B cell (primary cell): ENCODE results near the gene IGF2BP3. TPM values are rescaled to one million over a fixed set of nuclear protein-coding genes. Genes with fewer than 3 reads are reported as not detected.
A peak's percentile ranks its signal among the peaks of the same experiment; 100 is the strongest.

Source experiments
- ATAC-seq: fragments of 200-7000 bp; cut with Tn5 transposase; one replicate; pipeline ENCODE4 v1.10.0; 2021; ENCODE audit warnings: low read depth, mild to moderate bottlenecking, moderate number of reproducible peaks, moderate library complexity
- CTCF ChIA-PET: fragments of 350-600 bp; sonication (Branson Sonifier 250); formaldehyde crosslinking; loops from one replicate; lab custom pipeline; 2021; ENCODE audit warnings: antibody characterized with exemption, inconsistent platforms; lab: Charles Lee
- POLR2A ChIA-PET: fragments of 350-600 bp; sonication (Branson Sonifier 250); formaldehyde crosslinking; loops from one replicate; lab custom pipeline; 2021; ENCODE audit warnings: antibody characterized with exemption; lab: Charles Lee
- DNase-seq: peaks from one replicate; pipeline ENCODE4 v3.0.0; 2013
- H2AFZ ChIP-seq: 2 replicates; pipeline ENCODE4 v1.6.1; 2012; ENCODE audit warnings: mild to moderate bottlenecking, low read depth, low read length; ENCODE audit not compliant: insufficient read depth, poor library complexity, severe bottlenecking
- H3K27ac ChIP-seq, 2 donors: 1 replicate in 1 of 2; 2 replicates in 1 of 2; pipeline ENCODE4 v1.5.1; 2012 to 2013; ENCODE audit warnings: low read length in 2 of 2, mild to moderate bottlenecking in 2 of 2, moderate library complexity in 1 of 2
- H3K27me3 ChIP-seq, 4 experiments: fragments of 200-600 bp in 1 of 4; sonication (generic) in 1 of 4; replicated peaks in 1 of 4; 1 replicate in 2 of 4; 2 replicates in 2 of 4; pipeline versions ENCODE4 v1.6.1 to v1.7.0; 2013 to 2016; ENCODE audit warnings: low read length in 3 of 4, mild to moderate bottlenecking in 2 of 4, mixed read lengths in 1 of 4, moderate library complexity in 1 of 4; ENCODE audit not compliant: insufficient read depth in 4 of 4, control insufficient read depth in 3 of 4; ENCODE audit errors: control extremely low read depth in 1 of 4
- H3K36me3 ChIP-seq, 2 experiments: replicated peaks in 1 of 2; 1 replicate in 1 of 2; 2 replicates in 1 of 2; pipeline versions ENCODE4 v1.6.1 to v1.7.1; 2013; ENCODE audit warnings: low read length in 1 of 2; ENCODE audit not compliant: insufficient read depth in 2 of 2, control insufficient read depth in 1 of 2; ENCODE audit errors: control extremely low read depth in 1 of 2, extremely low read depth in 1 of 2
- H3K4me1 ChIP-seq, 2 donors: fragments of 200-600 bp in 1 of 2; sonication (generic) in 1 of 2; 1 replicate in 1 of 2; 2 replicates in 1 of 2; pipeline versions ENCODE4 v1.5.1 to v1.6.1; 2013 to 2017; ENCODE audit warnings: low read length in 2 of 2; ENCODE audit not compliant: control insufficient read depth in 2 of 2, insufficient read depth in 2 of 2
- H3K4me2 ChIP-seq: replicated peaks from 2 replicates; pipeline ENCODE3; 2012; ENCODE audit warnings: mild to moderate bottlenecking, low read depth, low read length; ENCODE audit not compliant: poor library complexity, severe bottlenecking
- H3K4me3 ChIP-seq, 5 experiments: fragments of 200-600 bp in 1 of 5; sonication (generic) in 1 of 5; 1 replicate in 3 of 5; 2 replicates in 2 of 5; pipeline versions ENCODE4 v1.5.1 to v1.7.0; 2011 to 2016; ENCODE audit warnings: low read length in 4 of 5, mild to moderate bottlenecking in 4 of 5, low read depth in 2 of 5, control low read depth in 1 of 5, moderate library complexity in 1 of 5; ENCODE audit not compliant: insufficient read depth in 1 of 5; ENCODE audit errors: control extremely low read depth in 1 of 5, extremely low read depth in 1 of 5
- H3K79me2 ChIP-seq: fragments of 200-600 bp; sonication (generic); one replicate; pipeline ENCODE4 v1.6.0; 2016; ENCODE audit warnings: low read length; ENCODE audit not compliant: control insufficient read depth, insufficient read depth
- H3K9ac ChIP-seq: fragments of 200-600 bp; sonication (generic); 2 replicates; pipeline ENCODE4 v1.6.1; 2017; ENCODE audit warnings: mild to moderate bottlenecking, low read length, moderate library complexity
- H3K9me3 ChIP-seq, 3 donors: one replicate each; pipeline versions ENCODE4 v1.6.1 to v1.7.1; 2013; ENCODE audit warnings: low read length in 2 of 3; ENCODE audit not compliant: control insufficient read depth in 2 of 3, insufficient read depth in 1 of 3; ENCODE audit errors: control extremely low read depth in 1 of 3
- H4K20me1 ChIP-seq: 2 replicates; pipeline ENCODE4 v1.6.0; 2012; ENCODE audit warnings: mild to moderate bottlenecking, low read length; ENCODE audit not compliant: insufficient read depth, control insufficient read depth, poor library complexity, severe bottlenecking
- H3K27ac Mint-ChIP-seq: one replicate; pipeline ENCODE4 v1.8.0; 2021; ENCODE audit warnings: mixed read lengths
- H3K27me3 Mint-ChIP-seq: one replicate; pipeline ENCODE4 v1.8.0; 2021; ENCODE audit warnings: mixed read lengths
- H3K4me1 Mint-ChIP-seq: one replicate; pipeline ENCODE4 v1.8.0; 2021; ENCODE audit warnings: mixed read lengths
- H3K4me3 Mint-ChIP-seq: one replicate; pipeline ENCODE4 v1.8.0; 2021; ENCODE audit warnings: mixed read lengths
- H3K9me3 Mint-ChIP-seq: one replicate; pipeline ENCODE4 v1.8.0; 2022; ENCODE audit warnings: mixed read lengths; ENCODE audit not compliant: insufficient read depth
- EZH2 ChIP-seq: IDR thresholded peaks from 2 replicates; pipeline ENCODE4 v1.6.1; 2012; ENCODE audit warnings: borderline replicate concordance, low read depth, mild to moderate bottlenecking, moderate library complexity, low read length; ENCODE audit not compliant: insufficient read depth, poor library complexity, severe bottlenecking
- WGBS: methylation state at CpG from one replicate; pipeline ENCODE4 v1.1.5; 2013; ENCODE audit warnings: missing lambda C conversion rate; ENCODE audit not compliant: insufficient coverage; 5-methylcytosine and 5-hydroxymethylcytosine counted together
- intact Hi-C: fragments of 100-400 bp; cut with micrococcal nuclease; formaldehyde crosslinking; loops from one replicate; pipeline ENCODE4 v1.10.0; 2022
- polyA plus RNA-seq: library from polyadenylated mRNA; depleted of rRNA; stranded (reverse); fragments of >200 nt; gene quantifications from 2 replicates; pipeline ENCODE4 v1.2.3, GENCODE V29; 2012
- total RNA-seq, 2 donors: library from RNA; stranded (reverse); fragments of 120-200 nt in 1 of 2; gene quantifications; 1 replicate in 1 of 2; 2 replicates in 1 of 2; pipeline versions ENCODE4 v1.2.3 to v1.2.4, GENCODE V29; 2013 to 2022
- TF ChIP-seq, protein P1 (sequence below): fragments of 200-600 bp; IDR thresholded peaks from one replicate; pipeline ENCODE4 v1.8.0; 2022; ENCODE audit warnings: antibody characterized with exemption, mild to moderate bottlenecking

The IGF2BP3 gene
- total and polyA plus RNA-seq, 2 donors (not counting 1 experiment from before 2014, with no cell fraction given): 0.63 to 10.0 TPM

DNA sequence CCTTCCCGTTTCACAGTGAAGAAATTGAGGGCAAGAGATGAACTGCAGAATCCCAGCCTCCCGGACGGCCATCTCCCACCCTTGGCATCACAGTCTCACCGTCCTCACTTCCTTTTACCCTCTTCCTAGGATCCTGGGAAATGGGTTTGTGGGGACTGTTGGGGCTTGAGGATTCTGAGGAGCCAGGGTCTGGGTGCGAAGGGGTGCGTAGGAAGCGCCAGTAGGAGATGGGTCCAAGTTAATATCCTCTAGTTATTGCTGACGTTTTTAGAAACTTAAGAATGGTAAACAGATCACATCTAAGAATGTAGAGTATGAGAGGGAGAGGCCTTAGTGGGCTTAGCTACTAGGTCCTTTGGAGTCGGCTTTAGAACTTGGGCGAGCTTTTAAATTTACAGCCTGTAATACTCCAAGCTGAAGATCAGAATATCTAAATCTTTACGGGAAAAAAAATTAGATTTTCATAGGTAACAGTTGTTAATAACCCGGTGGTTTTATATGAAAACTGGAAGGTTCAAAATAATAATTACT is 170.5 kb downstream of the IGF2BP3 start:
- Histone ChIP-seq H3K27ac (peak overlapping the region; percentile 62 to 86), H3K9ac (peak overlapping the region; percentile 87), H3K4me2 (peak overlapping the region; percentile 82), H3K27me3 (peaks cover 0 to 6% (median 0%) of the 10 kb centered on the region in 4 experiments), H3K4me1 (peaks cover 16 to 23% of the 10 kb centered on the region in 2 donors), H3K4me3 (peak overlapping the region; percentile 70 to 95 (median 86)), H3K36me3 (peaks cover 0 to 10% of the 10 kb centered on the region in 2 experiments), H3K79me2 (peaks cover 67% of the 10 kb centered on the region), H3K9me3 (no peaks in the 10 kb centered on the region), H4K20me1 (peaks cover 7% of the 10 kb centered on the region), H2AFZ (peak overlapping the region; percentile 85)
- TF ChIP-seq, protein P1, sequence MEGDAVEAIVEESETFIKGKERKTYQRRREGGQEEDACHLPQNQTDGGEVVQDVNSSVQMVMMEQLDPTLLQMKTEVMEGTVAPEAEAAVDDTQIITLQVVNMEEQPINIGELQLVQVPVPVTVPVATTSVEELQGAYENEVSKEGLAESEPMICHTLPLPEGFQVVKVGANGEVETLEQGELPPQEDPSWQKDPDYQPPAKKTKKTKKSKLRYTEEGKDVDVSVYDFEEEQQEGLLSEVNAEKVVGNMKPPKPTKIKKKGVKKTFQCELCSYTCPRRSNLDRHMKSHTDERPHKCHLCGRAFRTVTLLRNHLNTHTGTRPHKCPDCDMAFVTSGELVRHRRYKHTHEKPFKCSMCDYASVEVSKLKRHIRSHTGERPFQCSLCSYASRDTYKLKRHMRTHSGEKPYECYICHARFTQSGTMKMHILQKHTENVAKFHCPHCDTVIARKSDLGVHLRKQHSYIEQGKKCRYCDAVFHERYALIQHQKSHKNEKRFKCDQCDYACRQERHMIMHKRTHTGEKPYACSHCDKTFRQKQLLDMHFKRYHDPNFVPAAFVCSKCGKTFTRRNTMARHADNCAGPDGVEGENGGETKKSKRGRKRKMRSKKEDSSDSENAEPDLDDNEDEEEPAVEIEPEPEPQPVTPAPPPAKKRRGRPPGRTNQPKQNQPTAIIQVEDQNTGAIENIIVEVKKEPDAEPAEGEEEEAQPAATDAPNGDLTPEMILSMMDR: no peak
- TF ChIP-seq EZH2: no peak
- peaks cover 46% of the 10 kb centered on the region for H3K4me1 Mint-ChIP-seq
- H3K9me3 Mint-ChIP-seq: no peaks in the 10 kb centered on the region
- DNase-seq (no peak), ATAC-seq (no peak)
- 7% methylated on average over 5 of the region's 12 CpGs for WGBS
- H3K27me3 Mint-ChIP-seq: no peaks in the 10 kb centered on the region
- H3K4me3 Mint-ChIP-seq: peak overlapping the region; percentile 87
- intact Hi-C loops: loop anchor here (1.0 to 5.0 kb wide), 9 partner anchors 23 to 380 kb away; partner anchors contain the start of genes CCDC126, FAM221A, HYCC1 and IGF2BP3
- ChIA-PET CTCF (interaction anchor here (4.5 kb wide), 1 partner anchor 28 kb away, joined by 27 read pairs; no protein-coding TSS in a partner anchor), POLR2A (interaction anchor here (0.6 to 1.6 kb wide), 3 partner anchors 46 to 191 kb away, joined by 4 to 5 read pairs (median 5); no protein-coding TSS in a partner anchor)
- peak overlapping the region; percentile 94 for H3K27ac Mint-ChIP-seq
